ENCODE results near the gene RWDD2A. TPM values are rescaled to one million over a fixed set of nuclear protein-coding genes. Genes with fewer than 3 reads are reported as not detected.

RWDD2A gene
- total and polyA plus RNA-seq, 2 of the 4 experiments (the other 2 are of a cell fraction), result 3.9 to 4.1 TPM

GRCh38 chr6:83218646-83219045 lies 25.5 kb downstream of the RWDD2A start:
- no peaks in the 10 kb centered on the region for H3K79me1 ChIP-seq (ENCODE audit: low read depth in 1 of 2, low read length in 2 of 2)
- no peak for DNase-seq
- H2BK5ac ChIP-seq (ENCODE audit: low read depth, low read length, poor library complexity, severe bottlenecking), result no peak overlapping the region
- no peak for ATAC-seq (ENCODE audit: low read depth)
- no TSS peak for BruUV-seq (replicated peaks)
- H2BK15ac ChIP-seq (ENCODE audit: low read depth, low read length), result no peak overlapping the region
- no peaks in the 10 kb centered on the region for H3K36me3 ChIP-seq (ENCODE audit: control insufficient read depth, insufficient read depth, low read length)
- no peak overlapping the region for H3K9ac ChIP-seq (ENCODE audit: low read depth, low read length)
- H3K9me1 ChIP-seq (ENCODE audit: insufficient read depth, low read length), result peaks cover 3% of the 10 kb centered on the region; the same call in 1 of the 2 replicates
- H2AFZ ChIP-seq (replicated peaks; ENCODE audit: low read length, poor library complexity), result no peak overlapping the region
- POLR2A ChIA-PET (ENCODE audit: unreplicated experiment), result no interaction called here
- no peaks in the 10 kb centered on the region for H3K27me3 ChIP-seq (ENCODE audit: control insufficient read depth, insufficient read depth, low read length)
- H3K4me1 ChIP-seq (ENCODE audit: control insufficient read depth, insufficient read depth, low read length), result peaks cover 5% of the 10 kb centered on the region
- WGBS, 2 experiments (ENCODE audit: extremely low coverage in 2 of 2, insufficient read length in 1 of 2), result no CpG with 5 or more reads among the region's 3 CpGs
- intact Hi-C loops (cut with micrococcal nuclease) (loop anchor here (10.0 kb wide), 2 partner anchors 264 to 974 kb away; partner anchors contain the start of gene IBTK), dilution Hi-C loops (cut with HindIII; ENCODE audit: low sequenced_read_pairs, unreplicated experiment) (loop anchor here (25.0 kb wide), 1 partner anchor 294 kb away; the partner anchor contains the start of gene PRSS35), in situ Hi-C loops (cut with MboI; ENCODE audit: low sequenced_read_pairs) (no loop called here)
- no peak overlapping the region; the same call in 1 of the 2 replicates for H3K27ac ChIP-seq (ENCODE audit: insufficient read depth, low read length)
- no peak overlapping the region for H3K4me2 ChIP-seq (ENCODE audit: low read depth, low read length)
- CTCF ChIA-PET, result no interaction called here
- no peak overlapping the region for H3K4ac ChIP-seq (ENCODE audit: low read depth, low read length)
- no peak overlapping the region for H4K5ac ChIP-seq (ENCODE audit: low read depth, low read length)
- TF ChIP-seq FOS (IDR thresholded peaks at IDR 0.05; ENCODE audit: low read depth, low read length), result no peak
- no peak for TF ChIP-seq MAZ (IDR thresholded peaks at IDR 0.05; ENCODE audit: borderline replicate concordance, low read depth, low read length)
- no peak for TF ChIP-seq NFE2L2 (IDR thresholded peaks at IDR 0.05; ENCODE audit: low read depth, low read length)
- TF ChIP-seq BHLHE40 (IDR thresholded peaks at IDR 0.05; ENCODE audit: low read depth, low read length), result no peak
- TF ChIP-seq MAFK (IDR thresholded peaks at IDR 0.05; ENCODE audit: low read depth, low read length), result no peak
- no peak for TF ChIP-seq CHD1 (IDR thresholded peaks at IDR 0.05; ENCODE audit: low read depth, low read length)
- no peak for TF ChIP-seq CEBPB (IDR thresholded peaks at IDR 0.05; ENCODE audit: low read depth, low read length)
- no peak for TF ChIP-seq CTCF (conservative IDR thresholded peaks at IDR 0.05; ENCODE audit: low read depth, low read length)
- no peak for TF ChIP-seq ELK1 (IDR thresholded peaks at IDR 0.05; ENCODE audit: borderline replicate concordance, low read depth, low read length)
- TF ChIP-seq POLR2A (IDR thresholded peaks at IDR 0.05; ENCODE audit: low read depth, low read length), result no peak
- no peak for TF ChIP-seq RCOR1 (IDR thresholded peaks at IDR 0.05; ENCODE audit: insufficient replicate concordance, low read length)
- no peak for TF ChIP-seq SMC3 (IDR thresholded peaks at IDR 0.05; ENCODE audit: low read depth, low read length)
- TF ChIP-seq RFX5 (IDR thresholded peaks at IDR 0.05; ENCODE audit: low read depth, low read length), result no peak
- TF ChIP-seq MXI1 (IDR thresholded peaks at IDR 0.05; ENCODE audit: borderline replicate concordance, low read depth, low read length), result no peak
- TF ChIP-seq USF2 (IDR thresholded peaks at IDR 0.05; ENCODE audit: low read depth, low read length), result no peak
- no peak for TF ChIP-seq RAD21 (IDR thresholded peaks at IDR 0.05; ENCODE audit: low read length)
- no peak overlapping the region for H3K14ac ChIP-seq (replicated peaks; ENCODE audit: low read depth, low read length)
- H2BK20ac ChIP-seq (ENCODE audit: low read depth, low read length), result no peak overlapping the region
- no peak overlapping the region for H2AK5ac ChIP-seq (ENCODE audit: low read depth, low read length)
- H3K4me3 ChIP-seq (ENCODE audit: insufficient read depth, low read depth, low read length), result no peak overlapping the region
- H3K56ac ChIP-seq (ENCODE audit: extremely low read depth, insufficient read depth, low read length), result no peak overlapping the region
- H3K18ac ChIP-seq (ENCODE audit: low read depth, low read length), result no peak overlapping the region; the same call in 1 of the 2 replicates
- no peak overlapping the region for H3K23ac ChIP-seq (ENCODE audit: low read depth, low read length)
- H3K9me3 ChIP-seq (ENCODE audit: control insufficient read depth, insufficient read depth, low read length), result no peaks in the 10 kb centered on the region
- H2AK9ac ChIP-seq (replicated peaks; ENCODE audit: low read depth, low read length, poor library complexity), result no peak overlapping the region
- no peaks in the 10 kb centered on the region for H4K20me1 ChIP-seq (ENCODE audit: insufficient read depth, low read length)
- H4K8ac ChIP-seq (ENCODE audit: low read depth in 2 of 2, low read length in 2 of 2), result no peak overlapping the region
- H4K91ac ChIP-seq (ENCODE audit: insufficient read depth, low read depth, low read length), result no peak overlapping the region
- no peak overlapping the region for H2BK120ac ChIP-seq (ENCODE audit: low read depth, low read length)

Measured in IMR-90 (cell line).